Panc1 (cell line): ENCODE data around the gene EIF4G3. TPM values are rescaled to one million over a fixed set of nuclear protein-coding genes. Genes with fewer than 3 reads are reported as not detected.

Source experiments
- ATAC-seq: fragments of 200-7000 bp; cut with Tn5 transposase; 2 replicates; pipeline ENCODE4 v1.9.1; 2020; ENCODE audit warnings: mild to moderate bottlenecking, moderate library complexity
- BruUV-seq: library from RNA; stranded (reverse); fragments of 400-500 nt; replicated peaks from 2 replicates; lab custom pipeline; 2021; lab: Mats Ljungman, UMichigan
- CTCF ChIA-PET: fragments of 300-600 bp; sonication (Branson Sonifier 250); formaldehyde crosslinking; loops from one replicate; lab custom pipeline; 2022; ENCODE audit warnings: antibody characterized with exemption; lab: Charles Lee
- POLR2A ChIA-PET: fragments of 300-600 bp; sonication (Branson Sonifier 250); formaldehyde crosslinking; loops from one replicate; lab custom pipeline; 2022; ENCODE audit warnings: antibody characterized with exemption; lab: Charles Lee
- DNase-seq: peaks from one replicate; pipeline ENCODE4 v3.0.0-alpha.2; 2010; ENCODE audit warnings: low read depth, low spot score
- H3K27ac ChIP-seq: 2 replicates; pipeline ENCODE4 v1.5.1; 2011; ENCODE audit warnings: mild to moderate bottlenecking, low read length, inconsistent platforms
- H3K27me3 ChIP-seq: fragments of 200-500 bp; sonication (Bioruptor generic); 2 replicates; pipeline ENCODE4 v1.6.0; 2014; ENCODE audit warnings: low read length, inconsistent platforms; ENCODE audit not compliant: control insufficient read depth, insufficient read depth
- H3K36me3 ChIP-seq: fragments of 200-500 bp; sonication (Bioruptor generic); 2 replicates; pipeline ENCODE4 v1.5.1; 2014; ENCODE audit warnings: inconsistent platforms, mild to moderate bottlenecking, low read length, moderate library complexity; ENCODE audit not compliant: control insufficient read depth, insufficient read depth
- H3K4me1 ChIP-seq: 2 replicates; pipeline ENCODE4 v1.5.1; 2011; ENCODE audit warnings: inconsistent platforms, mild to moderate bottlenecking, low read length, moderate library complexity; ENCODE audit not compliant: control insufficient read depth, insufficient read depth
- H3K4me3 ChIP-seq, 2 experiments: 2 replicates each; pipeline ENCODE4 v1.5.1; 2011 to 2012; ENCODE audit warnings: low read depth in 2 of 2, low read length in 2 of 2, mild to moderate bottlenecking in 2 of 2, inconsistent platforms in 1 of 2, moderate library complexity in 1 of 2
- H3K9me3 ChIP-seq: fragments of 200-500 bp; sonication (Bioruptor generic); 2 replicates; pipeline ENCODE4 v1.5.1; 2014; ENCODE audit warnings: low read depth, mild to moderate bottlenecking, inconsistent platforms, low read length, moderate library complexity; ENCODE audit not compliant: control insufficient read depth, insufficient read depth
- CTCF ChIP-seq: fragments of 450-650 bp; IDR thresholded peaks from 2 replicates; pipeline ENCODE4 v1.5.1; 2017; ENCODE audit warnings: mild to moderate bottlenecking
- POLR2AphosphoS5 ChIP-seq: IDR thresholded peaks from 2 replicates; pipeline ENCODE4 v1.6.1; 2012; ENCODE audit warnings: mild to moderate bottlenecking, low read depth, low read length, moderate library complexity
- REST ChIP-seq, 2 experiments: IDR thresholded peaks; 2 replicates each; pipeline ENCODE4 v1.6.1; 2011 to 2012; ENCODE audit warnings: low read depth in 2 of 2, control low read depth in 1 of 2, low read length in 1 of 2, mild to moderate bottlenecking in 1 of 2, moderate library complexity in 1 of 2; ENCODE audit not compliant: insufficient read depth in 1 of 2
- SIN3A ChIP-seq: IDR thresholded peaks from 2 replicates; pipeline ENCODE4 v1.6.1; 2012; ENCODE audit warnings: low read depth, mild to moderate bottlenecking, low read length, moderate library complexity, borderline replicate concordance; ENCODE audit not compliant: insufficient read depth
- TCF7L2 ChIP-seq: IDR thresholded peaks from 2 replicates; pipeline ENCODE4 v1.6.1; 2011; ENCODE audit warnings: mild to moderate bottlenecking, low read depth, low read length, inconsistent platforms
- in situ Hi-C: cut with HindIII; loops from 2 replicates; pipeline ENCODE4 v1.10.0; 2016; ENCODE audit warnings: low sequenced_read_pairs, low pct_unique_long_range_greater_than_20kb
- intact Hi-C: fragments of 100-400 bp; cut with micrococcal nuclease; formaldehyde crosslinking; loops from one replicate; pipeline ENCODE4 v1.10.0; 2022; ENCODE audit not compliant: unreplicated experiment
- total RNA-seq: library from RNA; stranded (reverse); gene quantifications from one replicate; pipeline ENCODE4 v1.2.1, GENCODE V29; 2021; ENCODE audit not compliant: unreplicated experiment

EIF4G3 gene
- total RNA-seq, 1 experiment from 2014 or later: 78.6 TPM

GRCh38 chr1:20978413-20978812 lies 198.3 kb downstream of the EIF4G3 start:
- in situ Hi-C loops: no loop called here
- ATAC-seq (no peak), DNase-seq (no peak)
- Histone ChIP-seq H3K36me3 (peaks cover 8% of the 10 kb centered on the region; the same call in 1 of the 2 replicates), H3K27me3 (no peaks in the 10 kb centered on the region), H3K4me3 (no peak overlapping the region), H3K27ac (no peak overlapping the region), H3K9me3 (no peaks in the 10 kb centered on the region), H3K4me1 (peaks cover 6% of the 10 kb centered on the region)
- CTCF ChIA-PET: no interaction called here
- no TSS peak for BruUV-seq
- intact Hi-C loops: no loop called here
- POLR2A ChIA-PET: no interaction called here
- TF ChIP-seq TCF7L2 (no peak), REST (IDR thresholded peaks at IDR 0.05; ENCODE audit: insufficient read depth in 1 of 2, low read depth in 2 of 2, low read length in 1 of 2) (no peak), POLR2AphosphoS5 (no peak), CTCF (no peak), SIN3A (no peak)

GRCh38 chr1:20975668-20976067 lies 201.0 kb downstream of the EIF4G3 start:
- H3K27me3 ChIP-seq: no peaks in the 10 kb centered on the region
- H3K4me3 ChIP-seq: no peak overlapping the region
- ChIA-PET CTCF (no interaction called here), POLR2A (no interaction called here)
- intact Hi-C loops (no loop called here), in situ Hi-C loops (no loop called here)
- H3K27ac ChIP-seq: no peak overlapping the region
- H3K4me1 ChIP-seq: no peaks in the 10 kb centered on the region
- no TSS peak for BruUV-seq
- no peaks in the 10 kb centered on the region for H3K9me3 ChIP-seq
- TF ChIP-seq POLR2AphosphoS5 (no peak), CTCF (no peak), REST (IDR thresholded peaks at IDR 0.05; ENCODE audit: insufficient read depth in 1 of 2, low read depth in 2 of 2, low read length in 1 of 2) (no peak), SIN3A (no peak), TCF7L2 (no peak)
- no peak for DNase-seq
- peaks cover 18% of the 10 kb centered on the region; the same call in 1 of the 2 replicates for H3K36me3 ChIP-seq
- no peak for ATAC-seq
